Bronchial epithelial cell (primary cell): ENCODE results near the gene MPST. TPM values are rescaled to one million over a fixed set of nuclear protein-coding genes. Genes with fewer than 3 reads are reported as not detected.
A peak's percentile ranks its signal among the peaks of the same experiment; 100 is the strongest.

Experiments
- DNase-seq: peaks from one replicate; pipeline ENCODE4 v3.0.0-alpha.2; 2010; ENCODE audit warnings: low read depth
- FAIRE-seq: peaks from 2 replicates; lab custom pipeline; 2011; peaks lifted over from hg19 to GRCh38; lab: Jason Lieb, UNC
- H3K27me3 ChIP-seq: 2 replicates; pipeline ENCODE4 v1.5.1; 2011; ENCODE audit warnings: low read length; ENCODE audit not compliant: control insufficient read depth, insufficient read depth
- H3K36me3 ChIP-seq: 2 replicates; pipeline ENCODE4 v1.5.1; 2011; ENCODE audit warnings: low read length; ENCODE audit not compliant: control insufficient read depth, insufficient read depth
- H3K4me3 ChIP-seq: 2 replicates; pipeline ENCODE4 v1.5.1; 2011; ENCODE audit warnings: mild to moderate bottlenecking, low read depth, low read length, control low read depth
- CTCF ChIP-seq: IDR thresholded peaks from 2 replicates; pipeline ENCODE4 v1.5.1; 2011; ENCODE audit warnings: mild to moderate bottlenecking, moderate library complexity, low read length, control low read depth, inconsistent platforms; ENCODE audit not compliant: insufficient read depth, severe bottlenecking
- total RNA-seq: library from RNA; depleted of rRNA; stranded (reverse); fragments of >200 nt; gene quantifications from 2 replicates; pipeline ENCODE4 v1.2.1, GENCODE V29; 2014

Gene MPST
- total RNA-seq, 1 donor from 2014 or later = 121 TPM

DNA sequence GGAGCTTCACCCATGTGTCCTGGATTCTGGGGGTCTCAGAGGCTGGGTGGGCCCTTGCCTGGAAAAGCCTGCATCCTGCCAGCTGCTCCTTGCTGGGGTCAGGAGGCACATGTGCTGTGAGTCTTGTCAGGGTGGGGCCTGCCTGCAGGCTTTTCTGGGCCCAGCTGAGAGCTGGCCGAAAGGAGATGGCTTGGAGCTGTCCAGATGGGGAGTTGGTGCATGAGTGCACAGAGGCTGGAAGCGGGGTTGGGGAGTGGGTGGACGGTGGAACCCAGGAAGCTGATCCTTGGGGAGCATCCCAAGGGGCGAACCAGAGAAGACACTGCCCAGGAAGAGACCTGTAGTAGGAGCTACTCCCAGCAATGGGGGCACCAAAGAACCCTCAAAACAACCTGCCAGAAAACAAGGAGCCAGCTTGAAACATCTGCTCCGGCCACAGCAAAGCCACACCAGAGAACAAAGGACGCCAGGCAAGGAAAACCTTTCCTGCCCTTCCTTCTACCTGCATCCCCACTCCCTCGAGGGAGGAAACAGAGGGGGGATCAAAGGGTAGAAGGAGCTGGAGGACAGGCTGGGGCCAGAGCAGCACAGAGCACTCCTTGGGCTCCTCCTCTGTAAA, 23.8 kb downstream of the MPST start:
- no peak for TF ChIP-seq CTCF
- Histone ChIP-seq H3K27me3 (no peaks in the 10 kb centered on the region), H3K4me3 (no peak overlapping the region), H3K36me3 (no peaks in the 10 kb centered on the region)
- DNase-seq = no peak
- no peak for FAIRE-seq

DNA sequence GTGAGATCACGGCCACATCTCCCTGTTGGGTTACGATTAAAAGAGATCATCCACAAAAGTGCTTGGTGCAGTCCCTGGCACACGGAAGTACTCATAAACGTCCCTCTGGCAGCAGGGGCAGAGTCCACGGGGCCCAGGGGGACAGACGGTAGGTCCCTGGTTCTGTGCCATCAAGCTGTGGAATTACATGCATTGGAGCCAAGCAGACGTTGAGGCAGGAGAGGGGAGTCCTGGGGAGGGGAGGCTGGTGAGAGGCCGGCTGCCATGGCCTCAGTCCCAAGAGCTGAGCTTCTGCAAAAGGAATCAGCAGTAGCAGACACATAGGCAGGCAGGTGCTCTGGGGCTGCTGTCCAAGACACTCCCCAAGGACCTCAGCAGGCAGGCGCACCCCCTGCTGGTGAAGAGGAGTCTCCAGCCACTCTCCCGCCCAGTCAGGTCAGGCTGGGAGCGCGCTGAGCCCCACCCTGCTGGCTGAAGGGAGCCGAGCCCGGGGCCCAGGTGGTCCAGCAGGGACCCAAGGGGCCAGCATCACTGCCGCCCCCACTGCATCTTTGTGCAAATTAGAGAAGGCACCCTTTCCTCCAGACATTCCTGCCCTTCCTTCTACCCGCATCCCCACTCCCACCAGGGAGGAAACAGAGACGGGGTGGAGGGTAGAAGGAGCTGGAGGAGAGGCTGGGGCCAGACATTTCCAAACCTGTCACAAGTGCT, 24.4 kb downstream of the MPST start:
- peak; percentile 58 for DNase-seq
- peak; percentile 92 for TF ChIP-seq CTCF
- no peaks in the 10 kb centered on the region for H3K27me3 ChIP-seq

DNA sequence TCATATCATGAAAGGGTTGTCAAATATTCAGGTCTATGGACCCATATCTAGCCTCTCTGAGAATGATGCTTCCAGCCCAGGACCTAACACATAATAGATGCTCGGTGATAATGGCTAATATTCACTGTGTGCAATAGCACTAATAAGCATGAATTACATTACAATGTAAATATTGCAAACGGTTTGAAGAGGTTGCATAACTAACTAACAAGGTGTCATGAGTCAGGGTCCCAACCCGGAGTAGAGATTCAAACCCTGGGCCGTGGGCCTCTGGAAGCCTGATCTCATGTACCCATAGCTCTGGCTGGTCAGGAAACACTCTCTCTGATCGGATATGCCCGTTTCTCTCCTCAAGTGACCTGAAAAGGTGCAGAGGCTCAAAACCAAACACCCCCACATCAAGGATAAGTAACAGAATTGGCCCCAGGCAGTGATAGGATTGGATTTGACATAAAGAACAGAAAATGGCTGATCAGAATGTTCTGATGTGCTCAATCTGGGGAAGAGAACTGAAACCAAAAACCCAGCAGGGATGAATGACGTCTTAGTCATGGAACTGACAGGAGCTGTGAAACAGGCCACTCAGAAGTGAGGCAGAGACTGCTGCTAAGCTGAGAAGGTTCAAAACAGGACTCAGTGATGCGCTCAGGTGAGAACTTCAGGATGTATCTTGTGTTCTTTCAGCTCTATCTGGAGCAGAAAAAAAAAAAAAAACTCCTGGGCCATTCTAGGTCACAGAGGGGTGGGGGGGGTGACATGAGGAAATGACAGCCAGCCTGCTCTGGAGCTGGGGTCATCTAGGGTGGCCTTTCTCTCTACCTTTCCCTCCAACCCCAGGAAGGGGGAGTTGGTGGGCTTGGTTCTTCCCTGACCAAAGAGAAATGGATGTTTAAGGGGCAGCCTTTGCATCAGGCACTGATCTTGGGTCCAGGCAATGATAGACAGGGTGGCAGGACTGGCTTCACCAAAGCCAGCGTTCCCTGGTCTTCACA, 25.4 kb downstream of the MPST start:
- peak; percentile 76 for DNase-seq
- H3K27me3 ChIP-seq = no peaks in the 10 kb centered on the region
- FAIRE-seq = peak; percentile 84
- TF ChIP-seq CTCF = no peak
- H3K4me3 ChIP-seq = no peak overlapping the region
- H3K36me3 ChIP-seq = no peaks in the 10 kb centered on the region

More for the DNA sequence above, 24.4 kb downstream of the MPST start:
- no peak for FAIRE-seq
- Histone ChIP-seq H3K4me3 (no peak overlapping the region), H3K36me3 (no peaks in the 10 kb centered on the region)

GRCh38 chr22:37045958-37046357, 26.4 kb downstream of the MPST start:
- peak; percentile 53 for TF ChIP-seq CTCF
- Histone ChIP-seq H3K36me3 (no peaks in the 10 kb centered on the region), H3K27me3 (no peaks in the 10 kb centered on the region), H3K4me3 (no peak overlapping the region)
- FAIRE-seq = no peak
- peak; percentile 18 for DNase-seq

DNA sequence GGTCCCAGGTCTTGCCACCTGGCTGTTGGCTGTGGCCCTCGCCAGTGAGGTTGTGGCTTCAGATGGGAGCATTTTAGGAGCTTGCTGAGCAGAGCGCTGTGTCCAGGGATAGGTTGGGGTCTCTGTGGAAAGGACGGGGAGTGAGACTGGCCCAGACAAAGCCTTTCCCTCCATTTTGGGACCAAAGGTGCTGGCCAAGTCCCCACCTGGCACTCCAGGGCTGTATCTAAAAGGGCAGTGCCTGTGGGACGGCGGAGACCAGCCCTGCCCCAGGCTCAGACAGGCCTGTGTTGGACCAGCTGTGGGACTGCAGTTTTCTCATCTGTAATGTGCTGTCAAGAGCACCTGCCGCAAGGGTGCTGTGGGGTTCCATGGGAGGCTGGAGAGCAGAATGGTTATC, 27.0 kb downstream of the MPST start:
- no peaks in the 10 kb centered on the region for H3K27me3 ChIP-seq
- no peak for DNase-seq
- TF ChIP-seq CTCF = no peak
- no peak for FAIRE-seq
- no peak overlapping the region for H3K4me3 ChIP-seq
- no peaks in the 10 kb centered on the region for H3K36me3 ChIP-seq
